ENCODE results near the gene C12orf57. TPM values are rescaled to one million over a fixed set of nuclear protein-coding genes. Genes with fewer than 3 reads are reported as not detected.

C12orf57 gene
- total and polyA plus RNA-seq, 2 of the 8 experiments (the other 6 are each of a cell fraction or from before 2014, with no cell fraction given), result 174 to 993 TPM

DNA sequence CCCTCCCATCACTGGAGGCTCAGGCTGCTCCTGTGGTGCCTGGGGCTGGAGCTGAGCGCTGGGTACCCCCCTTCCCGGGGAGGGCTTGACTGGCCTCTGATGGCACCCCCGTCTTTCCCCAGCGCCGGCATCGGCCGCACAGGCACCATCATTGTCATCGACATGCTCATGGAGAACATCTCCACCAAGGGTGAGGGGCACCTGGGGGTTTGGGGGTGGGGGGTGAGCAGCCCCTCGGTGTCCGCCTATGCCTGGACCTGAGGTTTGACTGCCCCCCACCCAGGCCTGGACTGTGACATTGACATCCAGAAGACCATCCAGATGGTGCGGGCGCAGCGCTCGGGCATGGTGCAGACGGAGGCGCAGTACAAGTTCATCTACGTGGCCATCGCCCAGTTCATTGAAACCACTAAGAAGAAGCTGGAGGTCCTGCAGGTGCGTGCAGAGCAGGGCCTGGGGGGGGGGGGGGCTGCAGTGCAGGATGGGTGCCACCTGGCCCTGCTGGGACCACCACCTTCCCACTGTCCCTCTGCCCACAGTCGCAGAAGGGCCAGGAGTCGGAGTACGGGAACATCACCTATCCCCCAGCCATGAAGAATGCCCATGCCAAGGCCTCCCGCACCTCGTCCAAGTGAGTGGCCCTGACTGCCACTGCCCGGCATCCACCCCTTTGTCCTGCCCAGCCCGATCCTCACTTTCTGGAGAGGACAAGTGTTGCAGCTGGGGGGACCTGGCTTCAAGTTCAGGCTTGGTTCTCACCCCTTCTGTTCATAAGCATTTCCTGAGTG lies 16.2 kb downstream of the C12orf57 start (continued):
- no peak for TF ChIP-seq TCF12 (IDR thresholded peaks at IDR 0.05; ENCODE audit: low read depth, low read length)

All from H1 (cell line).